SU-DHL-6 (cell line): Measurements from ENCODE around the gene RNF144A.

Source experiments
- CTCF ChIP-seq: fragments of 200-600 bp; sonication (generic); IDR thresholded peaks from one replicate; pipeline ENCODE4 v1.5.1; 2017; ENCODE audit warnings: antibody characterized with exemption, mild to moderate bottlenecking, low read length, moderate library complexity; ENCODE audit not compliant: insufficient read depth, poor library complexity, severe bottlenecking
- EZH2phosphoT487 ChIP-seq: fragments of 200-600 bp; sonication (generic), shearing (Covaris generic); conservative IDR thresholded peaks from 2 replicates; pipeline ENCODE4 v1.6.1; 2018; ENCODE audit warnings: mild to moderate bottlenecking, antibody characterized with exemption, low read length, moderate library complexity, mixed read lengths

GRCh38 chr2:7043690-7044089, 126.5 kb downstream of the RNF144A start:
- TF ChIP-seq CTCF = no peak
- TF ChIP-seq EZH2phosphoT487 = no peak
